Measurements from ENCODE around the gene TBCD. TPM values are rescaled to one million over a fixed set of nuclear protein-coding genes. Genes with fewer than 3 reads are reported as not detected.
"Not testable (repeated sequence)": the region's sequence is repeated elsewhere in the genome, so short reads cannot be mapped to it uniquely, and the experiment has no call there.

TBCD gene
- total RNA-seq, 3 donors from 2014 or later, result 45.4 to 65.9 (median 53.3) TPM

- Histone ChIP-seq H3K9me3 (no peaks in the 10 kb centered on the region), H3K4me1 (peaks cover 0 to 3% of the 10 kb centered on the region in 2 donors), H3K27me3 (no peaks in the 10 kb centered on the region), H3K36me3 (no peaks in the 10 kb centered on the region), H3K4me3 (peak overlapping the region in 2 of 3 donors; percentile 21 to 39), H3K27ac (peak overlapping the region; percentile 45 to 77)
- peak in 1 of 2 donors; percentile 81 for DNase-seq (ENCODE audit: low spot score in 2 of 2)
- TF ChIP-seq POLR2A (IDR thresholded peaks at IDR 0.05) (no peak), POLR2AphosphoS5 (IDR thresholded peaks at IDR 0.05) (peak in 2 of 3 donors; percentile 13 to 64)
- TF ChIP-seq, protein P1, sequence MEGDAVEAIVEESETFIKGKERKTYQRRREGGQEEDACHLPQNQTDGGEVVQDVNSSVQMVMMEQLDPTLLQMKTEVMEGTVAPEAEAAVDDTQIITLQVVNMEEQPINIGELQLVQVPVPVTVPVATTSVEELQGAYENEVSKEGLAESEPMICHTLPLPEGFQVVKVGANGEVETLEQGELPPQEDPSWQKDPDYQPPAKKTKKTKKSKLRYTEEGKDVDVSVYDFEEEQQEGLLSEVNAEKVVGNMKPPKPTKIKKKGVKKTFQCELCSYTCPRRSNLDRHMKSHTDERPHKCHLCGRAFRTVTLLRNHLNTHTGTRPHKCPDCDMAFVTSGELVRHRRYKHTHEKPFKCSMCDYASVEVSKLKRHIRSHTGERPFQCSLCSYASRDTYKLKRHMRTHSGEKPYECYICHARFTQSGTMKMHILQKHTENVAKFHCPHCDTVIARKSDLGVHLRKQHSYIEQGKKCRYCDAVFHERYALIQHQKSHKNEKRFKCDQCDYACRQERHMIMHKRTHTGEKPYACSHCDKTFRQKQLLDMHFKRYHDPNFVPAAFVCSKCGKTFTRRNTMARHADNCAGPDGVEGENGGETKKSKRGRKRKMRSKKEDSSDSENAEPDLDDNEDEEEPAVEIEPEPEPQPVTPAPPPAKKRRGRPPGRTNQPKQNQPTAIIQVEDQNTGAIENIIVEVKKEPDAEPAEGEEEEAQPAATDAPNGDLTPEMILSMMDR (IDR thresholded peaks at IDR 0.05), result no peak
- intact Hi-C loops (cut with DNase I; ENCODE audit: low total_unique reads), result no loop called here
These were observed 234.1 kb downstream of the TBCD start for GRCh38 chr17:82985973-82986372.

- intact Hi-C loops (cut with DNase I; ENCODE audit: low total_unique reads); H3K36me3 ChIP-seq; H3K27ac ChIP-seq; H3K4me1 ChIP-seq; DNase-seq (ENCODE audit: low spot score in 2 of 2); H3K4me3 ChIP-seq; H3K27me3 ChIP-seq: not testable (repeated sequence)
- H3K9me3 ChIP-seq, result peaks cover 0 to 19% of the 10 kb centered on the region in 2 donors
These were observed 237.2 kb downstream of the TBCD start for GRCh38 chr17:82989051-82989450.

- no peak for DNase-seq (ENCODE audit: low spot score in 2 of 2)
- TF ChIP-seq POLR2A (IDR thresholded peaks at IDR 0.05) (no peak), POLR2AphosphoS5 (IDR thresholded peaks at IDR 0.05) (no peak)
- TF ChIP-seq, protein P1 (IDR thresholded peaks at IDR 0.05), result no peak
- H3K4me1 ChIP-seq, result peaks cover 0 to 3% of the 10 kb centered on the region in 2 donors
- no peaks in the 10 kb centered on the region for H3K36me3 ChIP-seq
- H3K27ac ChIP-seq, result no peak overlapping the region
- no peaks in the 10 kb centered on the region for H3K27me3 ChIP-seq
- H3K9me3 ChIP-seq, result peaks cover 0 to 24% of the 10 kb centered on the region in 2 donors
- H3K4me3 ChIP-seq, result no peak overlapping the region
- intact Hi-C loops (cut with DNase I; ENCODE audit: low total_unique reads), result no loop called here
These were observed 238.0 kb downstream of the TBCD start for GRCh38 chr17:82989881-82990280.

DNA sequence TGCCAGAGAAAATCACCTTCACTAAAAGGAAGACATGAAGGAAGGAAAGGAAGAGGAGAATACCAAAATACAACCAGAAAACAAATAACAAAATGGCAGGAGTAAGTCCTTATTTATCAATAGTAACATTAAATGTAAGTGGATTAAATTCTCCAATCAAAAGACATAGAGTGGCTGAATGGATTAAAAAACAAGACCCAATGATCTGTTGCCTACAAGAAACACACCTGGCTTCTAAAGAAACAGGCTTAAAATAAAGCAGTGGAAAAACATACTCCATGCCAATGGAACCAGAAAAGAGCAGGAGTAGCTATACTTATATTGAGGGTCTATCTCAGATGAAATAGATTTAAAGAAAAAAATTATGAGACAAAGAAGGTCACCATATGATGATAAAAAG, 241.1 kb downstream of the TBCD start:
- peaks cover 0 to 24% of the 10 kb centered on the region in 2 donors for H3K9me3 ChIP-seq
- H3K36me3 ChIP-seq, result no peaks in the 10 kb centered on the region
- H3K4me1 ChIP-seq, result no peaks in the 10 kb centered on the region
- TF ChIP-seq POLR2A (IDR thresholded peaks at IDR 0.05) (no peak), POLR2AphosphoS5 (IDR thresholded peaks at IDR 0.05) (no peak)
- TF ChIP-seq, protein P1 (IDR thresholded peaks at IDR 0.05), result no peak
- intact Hi-C loops (cut with DNase I; ENCODE audit: low total_unique reads), result no loop called here
- no peak overlapping the region for H3K27ac ChIP-seq
- H3K4me3 ChIP-seq, result no peak overlapping the region
- H3K27me3 ChIP-seq, result no peaks in the 10 kb centered on the region
- no peak for DNase-seq (ENCODE audit: low spot score in 2 of 2)

Other genes with a start within 250 kb of the TBCD start
- gene FOXK2, start 232.3 kb upstream of the TBCD start, total RNA-seq, result 10 to 100 TPM; 25.0 to 48.6 (median 36.7) TPM
- gene WDR45B, start 103.6 kb upstream of the TBCD start, total RNA-seq, result 100 to 1,000 TPM in 1 of 3 donors, 10 to 100 TPM in 2; 74.2 to 118 (median 83.9) TPM
- gene RAB40B, start 53.4 kb upstream of the TBCD start, total RNA-seq, result 10 to 100 TPM in 2 of 3 donors, 1 to 10 TPM in 1; 8.8 to 25.6 (median 12.8) TPM
- gene FN3KRP, start 35.4 kb upstream of the TBCD start, total RNA-seq, result 10 to 100 TPM; 10.4 to 22.1 (median 18.0) TPM
- gene FN3K, start 16.4 kb upstream of the TBCD start, total RNA-seq, result 1 to 10 TPM; 4.5 to 9.4 (median 7.2) TPM
- gene ZNF750, start 88.0 kb downstream of the TBCD start, total RNA-seq, result 1 to 10 TPM in 2 of 3 donors, not detected in 1; 5.6 to 7.8 TPM

Measured in breast epithelium (tissue), 4 donors.